Stimulated activated CD8-positive, alpha-beta memory T cell treated with anti-CD3 and anti-CD28 coated beads, Interleukin-15, amount 100 ng/mL, for 48 hours (primary cell): ENCODE results near the gene NLRP6.
"Not testable (repeated sequence)": the region's sequence is repeated elsewhere in the genome, so short reads cannot be mapped to it uniquely, and the experiment has no call there.

Source experiments
- DNase-seq, 2 donors: peaks; one replicate each; pipeline ENCODE4 v3.0.0-alpha.2; 2020; ENCODE audit warnings: low read depth in 2 of 2

The NLRP6 gene

DNA sequence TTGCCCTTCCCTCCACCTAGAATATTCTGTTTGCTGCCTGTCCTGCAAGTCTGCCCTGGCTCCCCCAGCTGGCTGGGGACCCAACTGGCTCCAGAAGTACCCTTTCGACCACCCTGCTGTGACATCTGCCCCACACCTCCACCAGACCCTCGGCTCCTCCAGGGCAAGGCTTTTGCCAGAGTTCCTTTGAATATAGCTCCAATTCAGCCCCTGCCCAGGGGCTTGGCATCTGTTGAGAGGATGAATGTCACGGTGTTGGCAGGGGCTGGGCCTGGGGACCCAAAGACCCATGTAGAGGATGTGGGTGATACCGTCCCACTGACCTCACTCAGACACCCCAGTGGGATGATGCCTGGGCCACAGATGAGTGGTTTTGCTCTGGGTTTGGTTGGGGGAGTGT is 4.0 kb downstream of the NLRP6 start:
- no peak for DNase-seq

- DNase-seq: no peak
Measured at GRCh38 chr11:282630-283360, 4.6 kb downstream of the NLRP6 start.

GRCh38 chr11:283405-284104 is 5.3 kb downstream of the NLRP6 start:
- DNase-seq: no peak

DNA sequence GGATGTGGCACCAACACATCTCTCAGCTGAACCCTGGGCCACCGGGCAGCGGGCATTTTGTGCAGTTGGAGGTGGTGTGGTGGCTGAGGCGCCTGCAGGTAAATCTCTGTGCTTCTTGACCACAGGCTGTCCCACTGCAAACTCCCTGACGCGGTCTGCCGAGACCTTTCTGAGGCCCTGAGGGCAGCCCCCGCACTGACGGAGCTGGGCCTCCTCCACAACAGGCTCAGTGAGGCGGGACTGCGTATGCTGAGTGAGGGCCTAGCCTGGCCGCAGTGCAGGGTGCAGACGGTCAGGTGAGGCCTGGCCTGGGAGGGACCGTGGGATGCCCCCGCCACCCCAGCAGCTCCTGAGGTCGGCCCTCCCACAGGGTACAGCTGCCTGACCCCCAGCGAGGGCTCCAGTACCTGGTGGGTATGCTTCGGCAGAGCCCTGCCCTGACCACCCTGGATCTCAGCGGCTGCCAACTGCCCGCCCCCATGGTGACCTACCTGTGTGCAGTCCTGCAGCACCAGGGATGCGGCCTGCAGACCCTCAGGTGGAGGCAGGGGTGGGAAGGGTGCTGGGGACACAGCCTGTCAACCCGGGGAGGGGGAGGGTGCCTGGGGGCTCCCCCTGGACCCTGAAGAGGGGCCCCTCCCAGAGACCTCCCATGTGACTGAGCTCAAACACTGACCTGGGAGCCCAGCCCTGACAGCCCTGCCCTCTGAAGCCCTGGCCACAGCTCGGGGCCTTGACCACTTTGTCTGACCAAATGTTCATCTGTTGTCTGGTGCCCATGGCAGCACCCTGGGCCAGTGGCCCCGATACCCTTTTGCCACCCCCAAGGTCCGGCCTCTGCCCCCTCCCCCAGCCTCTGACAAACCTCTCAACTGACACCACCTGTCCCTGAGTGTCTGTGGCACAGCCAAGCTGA is 6.2 kb downstream of the NLRP6 start:
- no peak for DNase-seq

DNA sequence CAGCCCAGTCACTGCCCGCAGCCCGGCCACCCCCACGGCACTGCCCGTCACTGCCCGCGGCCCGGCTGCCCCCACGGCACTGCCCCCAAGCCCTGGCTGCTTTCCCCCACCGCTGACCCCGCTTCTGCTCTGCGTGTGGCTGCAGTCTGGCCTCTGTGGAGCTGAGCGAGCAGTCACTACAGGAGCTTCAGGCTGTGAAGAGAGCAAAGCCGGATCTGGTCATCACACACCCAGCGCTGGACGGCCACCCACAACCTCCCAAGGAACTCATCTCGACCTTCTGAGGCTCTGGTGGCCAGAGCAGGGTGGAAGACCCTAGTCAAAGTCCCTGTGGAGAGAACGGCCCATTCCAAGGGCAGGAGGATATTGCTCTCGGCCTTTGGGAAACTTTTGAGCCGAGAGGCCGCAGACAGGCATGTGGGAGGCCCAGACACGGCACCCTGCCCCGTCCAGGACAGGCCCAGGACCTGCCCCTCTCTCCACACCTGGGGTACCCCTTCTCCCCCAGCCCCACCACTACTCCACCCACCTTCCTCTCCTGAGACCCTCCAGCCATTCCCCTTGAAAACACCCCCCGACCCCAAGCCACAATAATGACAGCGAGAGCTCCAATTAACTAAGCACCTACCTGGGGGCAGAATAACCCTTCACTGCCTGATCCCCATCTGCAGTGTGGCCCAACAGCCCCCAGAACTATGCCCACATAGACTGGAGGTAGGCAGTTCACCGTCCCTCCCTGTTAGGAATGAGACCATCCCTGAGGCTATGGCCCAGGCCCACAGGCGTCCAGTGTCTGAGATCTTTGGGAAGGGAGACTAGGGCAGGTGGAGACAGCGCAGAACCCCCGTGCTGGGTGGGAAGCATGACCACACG is 7.0 kb downstream of the NLRP6 start:
- no peak for DNase-seq

DNA sequence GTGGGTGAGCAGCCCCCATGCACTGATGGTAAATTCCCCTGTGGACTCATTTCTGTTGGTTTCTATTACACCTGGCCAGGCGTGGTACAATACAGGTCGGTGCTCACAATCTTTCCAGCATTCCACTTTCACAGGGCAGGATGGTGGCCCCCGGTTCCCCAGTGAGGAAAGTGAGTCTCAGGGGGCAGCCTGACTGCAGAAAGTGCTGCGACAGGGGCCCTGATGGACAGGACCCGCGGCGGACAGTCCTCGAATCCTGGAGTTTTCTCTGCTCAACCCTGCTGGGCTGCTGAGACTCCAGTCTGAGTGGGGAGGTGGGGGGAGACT is 7.7 kb downstream of the NLRP6 start:
- DNase-seq: no peak

- DNase-seq: not testable (repeated sequence)
Measured at GRCh38 chr11:286977-287820, 9.0 kb downstream of the NLRP6 start.

DNA sequence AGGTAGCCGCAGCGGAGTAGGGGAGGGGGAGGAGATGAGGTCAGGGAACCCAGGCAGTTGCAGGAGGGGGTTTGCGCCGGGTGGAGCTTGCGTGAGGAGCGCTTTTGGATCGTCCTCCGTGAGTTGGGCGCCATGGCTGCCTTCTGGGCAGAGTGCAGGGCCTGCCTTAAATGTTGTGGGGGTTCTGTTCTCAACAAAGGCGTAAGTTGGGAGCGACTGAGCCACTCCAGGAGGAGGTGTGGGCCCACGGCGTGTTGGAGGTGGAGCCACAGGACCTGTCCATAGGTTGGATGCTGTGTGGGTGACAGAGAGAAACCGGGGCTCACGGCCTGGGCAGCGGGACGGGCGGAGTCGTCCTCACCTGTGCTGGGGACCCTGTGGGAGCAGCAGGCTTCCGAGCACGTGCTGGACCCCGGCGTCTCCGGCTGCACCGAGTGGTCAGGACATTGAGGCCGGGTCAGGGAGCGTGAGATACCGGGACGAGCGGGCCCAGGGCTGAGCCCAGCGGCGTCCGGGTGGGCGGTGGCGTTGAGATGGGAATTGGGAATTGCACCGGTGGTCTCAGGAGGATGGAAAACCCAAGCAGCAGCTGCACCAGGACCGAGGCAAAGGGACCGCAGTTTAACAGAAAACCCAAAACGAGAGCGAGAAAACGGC is 9.7 kb downstream of the NLRP6 start:
- no peak for DNase-seq

DNA sequence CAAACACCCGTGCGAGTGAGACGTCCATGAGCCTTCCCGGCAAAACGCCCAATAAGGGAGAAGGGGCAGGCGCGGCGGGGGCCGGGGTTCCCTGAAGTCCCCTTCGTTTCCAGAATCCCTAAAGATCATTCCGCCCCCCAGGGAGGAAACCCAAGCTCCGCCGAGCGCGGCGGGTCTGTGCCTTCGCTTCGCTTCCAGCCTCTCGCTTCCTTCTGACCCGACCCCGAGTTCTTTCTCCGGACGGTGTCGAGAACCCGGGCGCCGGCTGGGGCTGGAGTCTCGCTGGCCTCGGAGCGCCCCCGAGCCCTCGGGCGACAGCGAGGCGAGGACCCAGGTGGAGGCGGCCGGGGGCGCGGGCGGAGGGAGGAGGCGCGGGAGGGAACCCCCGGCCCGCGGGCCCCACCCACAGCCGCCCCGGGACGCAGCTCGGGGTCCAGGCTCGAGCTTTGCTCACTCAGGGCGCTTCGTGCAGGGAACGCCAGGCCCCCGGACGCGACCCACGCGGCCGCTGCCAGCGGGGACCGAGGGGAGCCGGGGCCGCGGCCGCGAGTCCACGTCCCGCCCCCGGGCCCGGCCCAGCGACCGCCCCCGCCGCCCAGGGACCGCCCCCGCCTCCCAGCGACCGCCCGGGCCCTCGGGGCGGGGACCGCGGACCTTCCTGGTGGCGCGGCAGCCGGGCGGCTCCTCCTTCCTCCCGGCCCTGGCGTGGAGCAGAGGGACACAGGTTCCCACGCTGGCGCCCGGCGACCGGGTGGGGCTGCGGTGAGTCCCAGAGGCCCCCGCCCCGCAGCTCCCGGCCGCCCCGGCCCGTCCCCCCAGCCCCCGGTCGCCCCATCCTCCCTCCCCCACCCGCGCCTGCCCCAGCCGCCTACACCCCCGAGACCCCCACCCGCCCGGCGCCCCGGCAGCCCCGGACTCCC is 10.5 kb downstream of the NLRP6 start, which contains the start of gene PGGHG:
Gene PGGHG, plus strand, starts transcription at position 649 of the 920 bp plus-strand sequence. CDS start 691 bp downstream, outside the sequence.
- DNase-seq: no peak

DNA sequence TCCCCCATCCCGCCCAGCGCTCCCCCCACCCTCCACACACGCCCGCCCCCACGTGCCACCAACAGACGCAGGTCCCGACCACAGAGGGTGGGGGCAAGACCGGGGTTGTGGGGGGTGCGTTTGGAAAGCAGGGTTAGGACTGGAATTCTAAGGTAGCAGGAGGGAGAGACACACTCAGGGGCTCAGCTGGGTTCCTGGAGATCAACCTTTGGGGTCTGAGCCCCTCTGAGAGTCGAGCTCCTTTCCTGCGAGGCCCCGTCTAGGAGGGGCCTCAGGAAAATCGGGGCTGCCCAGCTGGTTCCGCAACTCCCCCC is 11.1 kb downstream of the NLRP6 start:
- DNase-seq: no peak

- no peak for DNase-seq
Measured at GRCh38 chr11:289712-290620, 11.8 kb downstream of the NLRP6 start.

DNA sequence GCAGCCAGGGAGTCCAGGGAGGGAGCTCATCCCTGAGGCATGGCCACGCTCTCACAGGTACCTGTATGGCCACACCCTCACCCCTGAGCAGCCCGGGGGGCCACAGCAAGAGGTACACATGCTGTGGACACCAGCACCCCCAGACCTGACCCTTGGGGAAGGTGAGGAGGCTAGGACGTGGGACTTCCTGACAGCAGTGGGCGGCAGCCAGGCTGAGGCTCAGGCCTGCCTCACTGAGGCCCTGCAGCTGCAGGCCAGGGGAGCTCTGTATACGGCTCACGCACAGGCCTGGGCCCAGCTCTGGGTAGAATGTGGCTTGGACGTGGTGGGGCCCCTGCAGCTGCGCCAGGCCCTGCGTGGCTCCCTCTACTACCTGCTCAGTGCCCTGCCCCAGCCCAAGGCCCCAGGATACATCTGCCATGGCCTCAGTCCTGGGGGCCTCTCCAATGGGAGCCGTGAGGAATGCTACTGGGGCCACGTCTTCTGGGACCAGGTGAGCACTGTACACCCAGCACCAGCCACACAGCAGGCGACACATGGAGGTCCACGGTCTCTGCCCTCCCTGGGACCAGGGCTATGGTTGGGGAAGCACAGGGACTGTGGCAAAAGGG is 12.5 kb downstream of the NLRP6 start:
- no peak for DNase-seq

DNA sequence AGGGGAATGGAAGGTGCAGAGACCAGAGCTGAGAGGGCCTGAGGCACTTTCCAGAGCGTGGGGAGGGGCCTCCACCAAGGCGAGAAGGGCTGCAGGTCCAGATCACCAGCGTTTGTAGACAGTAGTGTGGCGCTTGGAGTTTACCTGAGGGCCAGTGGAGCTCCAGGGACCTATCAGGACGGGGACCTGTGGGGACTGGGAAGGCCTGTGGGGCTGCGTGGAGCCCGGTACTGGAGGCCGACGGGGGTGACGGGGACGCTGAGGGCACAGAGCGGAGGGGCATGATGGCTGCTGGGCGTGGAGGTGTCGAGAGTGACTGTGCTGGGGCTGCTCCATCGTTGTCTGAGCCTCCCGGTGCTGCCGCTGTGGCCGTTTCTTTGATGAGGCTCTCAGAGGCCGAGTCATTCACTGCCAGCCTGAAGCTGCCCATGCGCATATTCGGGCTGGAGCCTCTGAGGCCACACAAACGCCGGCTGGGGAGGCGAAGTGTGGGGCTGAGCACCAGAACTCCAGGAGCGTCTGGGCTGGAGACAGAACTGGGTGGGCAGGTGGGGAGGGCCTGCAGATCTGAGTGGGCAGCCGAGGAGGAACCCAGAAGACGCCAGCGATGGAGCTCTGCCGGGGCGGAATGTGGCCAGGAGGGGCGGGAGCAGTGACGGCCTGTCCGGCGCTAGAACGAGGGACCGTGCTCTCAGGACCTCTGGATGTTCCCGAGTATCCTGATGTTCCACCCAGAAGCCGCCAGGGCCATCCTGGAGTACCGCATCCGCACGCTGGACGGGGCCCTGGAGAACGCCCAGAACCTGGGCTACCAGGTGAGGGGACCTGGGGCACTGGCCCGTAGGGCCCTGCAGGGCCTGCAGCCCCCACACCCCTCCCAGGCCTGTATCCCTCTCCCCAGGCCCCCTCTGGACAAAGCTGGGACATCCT is 13.3 kb downstream of the NLRP6 start:
- DNase-seq: no peak

GRCh38 chr11:292211-293121 is 14.3 kb downstream of the NLRP6 start:
- no peak for DNase-seq

DNA sequence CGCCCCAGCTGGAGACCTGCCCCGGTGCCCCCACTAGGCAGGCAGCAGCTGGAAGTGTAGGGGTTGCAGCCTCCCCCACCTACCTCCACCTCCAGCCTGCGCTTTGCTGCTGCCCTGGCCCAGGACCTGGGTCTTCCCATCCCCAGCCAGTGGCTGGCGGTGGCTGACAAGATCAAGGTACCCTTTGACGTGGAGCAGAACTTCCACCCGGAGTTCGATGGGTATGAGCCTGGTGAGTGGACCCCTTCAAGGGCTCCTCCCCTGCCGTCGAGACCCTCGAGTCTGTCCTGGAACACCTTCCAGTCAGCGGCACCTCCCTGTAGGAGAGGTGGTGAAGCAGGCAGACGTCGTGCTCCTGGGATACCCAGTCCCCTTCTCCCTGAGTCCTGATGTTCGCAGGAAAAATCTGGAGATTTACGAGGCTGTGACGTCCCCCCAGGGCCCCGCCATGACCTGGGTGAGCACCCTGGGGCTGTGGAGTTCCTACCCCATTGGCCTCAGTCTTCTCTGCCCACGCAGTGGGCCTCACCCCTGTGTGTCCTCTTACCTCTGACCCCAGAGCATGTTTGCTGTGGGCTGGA is 15.2 kb downstream of the NLRP6 start:
- no peak for DNase-seq
